ENCODE results near the gene C1S. TPM values are rescaled to one million over a fixed set of nuclear protein-coding genes. Genes with fewer than 3 reads are reported as not detected.

C1S gene
- total RNA-seq, 1 donor from 2014 or later: 3.5 TPM

GRCh38 chr12:7096006-7096932 is 35.8 kb downstream of the C1S start:
- TF ChIP-seq CTCF (IDR thresholded peaks at IDR 0.05; ENCODE audit: partially characterized antibody, unreplicated experiment): no peak
- Mint-ChIP-seq H3K4me1 (ENCODE audit: low read depth, unreplicated experiment) (no peaks in the 10 kb centered on the region), H3K9me3 (ENCODE audit: unreplicated experiment) (no peaks in the 10 kb centered on the region), H3K27ac (ENCODE audit: unreplicated experiment) (no peak overlapping the region), H3K36me3 (ENCODE audit: unreplicated experiment) (no peaks in the 10 kb centered on the region), H3K4me3 (ENCODE audit: unreplicated experiment) (no peak overlapping the region), H3K27me3 (ENCODE audit: unreplicated experiment) (peaks cover 1% of the 10 kb centered on the region)
- DNase-seq: no peak

- H3K27ac Mint-ChIP-seq (ENCODE audit: unreplicated experiment): no peak overlapping the region
- no peak overlapping the region for H3K4me3 Mint-ChIP-seq (ENCODE audit: unreplicated experiment)
These were observed 36.5 kb downstream of the C1S start for GRCh38 chr12:7096979-7097378.

GRCh38 chr12:7099290-7099996 is 38.9 kb downstream of the C1S start:
- Mint-ChIP-seq H3K4me3 (ENCODE audit: unreplicated experiment) (no peak overlapping the region), H3K36me3 (ENCODE audit: unreplicated experiment) (no peaks in the 10 kb centered on the region), H3K9me3 (ENCODE audit: unreplicated experiment) (no peaks in the 10 kb centered on the region), H3K4me1 (ENCODE audit: low read depth, unreplicated experiment) (no peaks in the 10 kb centered on the region), H3K27ac (ENCODE audit: unreplicated experiment) (no peak overlapping the region), H3K27me3 (ENCODE audit: unreplicated experiment) (peaks cover 1% of the 10 kb centered on the region)
- TF ChIP-seq CTCF (IDR thresholded peaks at IDR 0.05; ENCODE audit: partially characterized antibody, unreplicated experiment): no peak
- DNase-seq: no peak

More at GRCh38 chr12:7096979-7097378, 36.5 kb downstream of the C1S start:
- H3K4me1 Mint-ChIP-seq (ENCODE audit: low read depth, unreplicated experiment): no peaks in the 10 kb centered on the region
- DNase-seq: no peak
- no peaks in the 10 kb centered on the region for H3K36me3 Mint-ChIP-seq (ENCODE audit: unreplicated experiment)
- no peak for TF ChIP-seq CTCF (IDR thresholded peaks at IDR 0.05; ENCODE audit: partially characterized antibody, unreplicated experiment)
- H3K9me3 Mint-ChIP-seq (ENCODE audit: unreplicated experiment): no peaks in the 10 kb centered on the region
- peaks cover 1% of the 10 kb centered on the region for H3K27me3 Mint-ChIP-seq (ENCODE audit: unreplicated experiment)

GRCh38 chr12:7100239-7100638 is 39.7 kb downstream of the C1S start:
- Mint-ChIP-seq H3K27ac (ENCODE audit: unreplicated experiment) (no peak overlapping the region), H3K36me3 (ENCODE audit: unreplicated experiment) (no peaks in the 10 kb centered on the region), H3K9me3 (ENCODE audit: unreplicated experiment) (no peaks in the 10 kb centered on the region), H3K4me1 (ENCODE audit: low read depth, unreplicated experiment) (no peaks in the 10 kb centered on the region), H3K4me3 (ENCODE audit: unreplicated experiment) (no peak overlapping the region), H3K27me3 (ENCODE audit: unreplicated experiment) (peaks cover 1% of the 10 kb centered on the region)
- TF ChIP-seq CTCF (IDR thresholded peaks at IDR 0.05; ENCODE audit: partially characterized antibody, unreplicated experiment): no peak
- DNase-seq: no peak

All from glutamatergic neuron (in vitro differentiated cells).